SK-N-SH treated with all-trans-retinoic acid at 6 μM for 48 hours (cell line): ENCODE results near the gene RABGGTA.

ENCODE experiments used
- PPARA ChIP-seq: fragments of 250-450 bp; sonication (Bioruptor Pico); IDR thresholded peaks from 2 replicates; pipeline ENCODE4 v1.5.0; 2020; ENCODE audit warnings: mild to moderate bottlenecking, borderline replicate concordance
- SNAI2 ChIP-seq: fragments of 250-450 bp; sonication (Bioruptor Pico); IDR thresholded peaks from 2 replicates; pipeline ENCODE4 v1.5.0; 2020; ENCODE audit warnings: mild to moderate bottlenecking, moderate library complexity
- TOX ChIP-seq: fragments of 250-450 bp; sonication (Bioruptor Pico); IDR thresholded peaks from 2 replicates; pipeline ENCODE4 v1.8.0; 2021; ENCODE audit warnings: mild to moderate bottlenecking, moderate library complexity, borderline replicate concordance
- ZNF8 ChIP-seq: fragments of 450-650 bp; formaldehyde crosslinking; IDR thresholded peaks from 2 replicates; pipeline ENCODE4 v1.5.0; 2020; ENCODE audit warnings: mild to moderate bottlenecking, moderate library complexity
- TF ChIP-seq, protein P1 (sequence below): fragments of 250-450 bp; sonication (Bioruptor Pico); IDR thresholded peaks from 2 replicates; pipeline ENCODE4 v1.8.0; 2020; ENCODE audit warnings: mild to moderate bottlenecking, moderate library complexity, borderline replicate concordance

DNA sequence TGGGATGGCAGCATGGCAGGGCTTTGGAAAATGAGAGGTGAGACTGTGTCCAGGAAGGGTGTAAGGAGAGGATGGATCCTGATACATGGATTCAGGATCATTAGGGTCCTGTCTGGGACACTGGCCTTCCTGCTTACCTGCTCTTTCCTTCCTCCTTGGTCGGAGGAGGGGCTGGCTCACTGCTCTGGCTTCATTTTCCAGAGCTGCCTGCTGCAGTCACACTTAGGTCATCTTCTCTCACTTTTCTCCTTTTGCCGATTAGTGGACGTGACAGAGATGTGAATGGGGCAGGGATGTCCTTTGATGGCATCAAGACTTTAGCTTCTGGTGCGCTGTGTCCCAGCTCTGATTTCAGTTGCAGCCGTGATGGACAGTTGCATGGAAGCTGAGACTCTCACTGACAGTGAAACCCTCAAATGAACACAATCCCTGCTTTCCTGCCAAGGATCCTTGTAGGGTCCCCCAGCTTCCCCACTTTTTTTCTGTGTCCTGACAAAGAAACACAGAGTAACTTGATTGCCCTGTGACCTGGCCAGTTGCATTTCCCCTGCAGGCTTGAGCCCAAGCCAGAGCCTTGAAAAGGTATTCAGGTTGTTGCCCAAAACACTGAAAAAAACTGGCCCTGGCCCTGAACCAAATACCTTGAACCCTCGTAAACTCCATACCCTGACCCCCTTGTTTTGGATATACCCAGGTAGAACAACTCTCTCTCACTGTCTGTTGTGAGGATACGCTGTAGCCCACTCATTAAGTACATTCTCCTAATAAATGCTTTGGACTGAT lies 37.1 kb upstream of the RABGGTA start:
- TF ChIP-seq, protein P1, sequence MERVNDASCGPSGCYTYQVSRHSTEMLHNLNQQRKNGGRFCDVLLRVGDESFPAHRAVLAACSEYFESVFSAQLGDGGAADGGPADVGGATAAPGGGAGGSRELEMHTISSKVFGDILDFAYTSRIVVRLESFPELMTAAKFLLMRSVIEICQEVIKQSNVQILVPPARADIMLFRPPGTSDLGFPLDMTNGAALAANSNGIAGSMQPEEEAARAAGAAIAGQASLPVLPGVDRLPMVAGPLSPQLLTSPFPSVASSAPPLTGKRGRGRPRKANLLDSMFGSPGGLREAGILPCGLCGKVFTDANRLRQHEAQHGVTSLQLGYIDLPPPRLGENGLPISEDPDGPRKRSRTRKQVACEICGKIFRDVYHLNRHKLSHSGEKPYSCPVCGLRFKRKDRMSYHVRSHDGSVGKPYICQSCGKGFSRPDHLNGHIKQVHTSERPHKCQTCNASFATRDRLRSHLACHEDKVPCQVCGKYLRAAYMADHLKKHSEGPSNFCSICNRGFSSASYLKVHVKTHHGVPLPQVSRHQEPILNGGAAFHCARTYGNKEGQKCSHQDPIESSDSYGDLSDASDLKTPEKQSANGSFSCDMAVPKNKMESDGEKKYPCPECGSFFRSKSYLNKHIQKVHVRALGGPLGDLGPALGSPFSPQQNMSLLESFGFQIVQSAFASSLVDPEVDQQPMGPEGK: no peak
- TF ChIP-seq PPARA (CRISPR knock-in tag) (no peak), TOX (CRISPR knock-in tag) (no peak), SNAI2 (no peak), ZNF8 (CRISPR knock-in tag) (no peak)
